AG04449 (cell line): ENCODE results near the gene TASP1.

Experiments used
- CTCF ChIA-PET: fragments of 350-600 bp; formaldehyde crosslinking; extraction: SDS; loops from one replicate; lab custom pipeline; 2021; ENCODE audit warnings: antibody characterized with exemption; lab: Yijun Ruan, JAX
- POLR2A ChIA-PET: fragments of 400-600, 350-600 bp; formaldehyde crosslinking; extraction: SDS; loops from one replicate; lab custom pipeline; 2020; ENCODE audit warnings: antibody characterized with exemption, inconsistent platforms; lab: Yijun Ruan, JAX
- DNase-seq: peaks from one replicate; pipeline ENCODE4 v3.0.0-alpha.2; 2010; ENCODE audit warnings: low read depth, low spot score
- H3K4me3 ChIP-seq: 2 replicates; pipeline ENCODE4 v1.5.1; 2011; ENCODE audit warnings: low read depth, mild to moderate bottlenecking, control low read depth, low read length
- CTCF ChIP-seq: IDR thresholded peaks from one replicate; pipeline ENCODE4 v1.5.1; 2011; ENCODE audit warnings: mild to moderate bottlenecking, moderate library complexity, low read length, control low read depth, inconsistent platforms; ENCODE audit not compliant: insufficient read depth; ENCODE audit errors: missing control alignments

The TASP1 gene

GRCh38 chr20:13656721-13657368 is 18.1 kb upstream of the TASP1 start:
- no peak for DNase-seq
- no peak overlapping the region for H3K4me3 ChIP-seq
- TF ChIP-seq CTCF, result no peak
- ChIA-PET POLR2A (no interaction called here), CTCF (no interaction called here)

GRCh38 chr20:13654463-13655023 is 15.8 kb upstream of the TASP1 start:
- DNase-seq, result no peak
- ChIA-PET POLR2A (no interaction called here), CTCF (no interaction called here)
- TF ChIP-seq CTCF, result no peak
- no peak overlapping the region for H3K4me3 ChIP-seq

DNA sequence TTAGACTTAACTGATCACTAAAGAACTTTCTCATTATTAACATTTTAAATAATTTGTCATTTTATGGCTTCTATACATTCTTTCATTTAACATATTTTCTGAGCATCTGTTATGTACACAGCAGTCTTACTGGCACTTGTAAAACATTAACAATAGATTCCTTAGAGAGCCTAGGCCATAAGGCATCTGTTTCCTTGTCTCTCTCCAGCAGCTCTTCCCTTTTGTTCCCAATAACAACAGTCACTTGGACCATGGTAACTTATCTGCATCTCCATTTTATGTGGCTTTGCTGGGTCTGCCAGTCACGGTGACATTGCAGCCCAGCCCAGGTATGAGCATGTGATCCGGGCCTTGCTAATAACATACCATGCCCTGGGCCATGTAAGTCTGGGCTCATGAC is 11.7 kb upstream of the TASP1 start:
- no peak for DNase-seq
- no peak overlapping the region for H3K4me3 ChIP-seq
- ChIA-PET POLR2A (no interaction called here), CTCF (no interaction called here)
- TF ChIP-seq CTCF, result no peak

DNA sequence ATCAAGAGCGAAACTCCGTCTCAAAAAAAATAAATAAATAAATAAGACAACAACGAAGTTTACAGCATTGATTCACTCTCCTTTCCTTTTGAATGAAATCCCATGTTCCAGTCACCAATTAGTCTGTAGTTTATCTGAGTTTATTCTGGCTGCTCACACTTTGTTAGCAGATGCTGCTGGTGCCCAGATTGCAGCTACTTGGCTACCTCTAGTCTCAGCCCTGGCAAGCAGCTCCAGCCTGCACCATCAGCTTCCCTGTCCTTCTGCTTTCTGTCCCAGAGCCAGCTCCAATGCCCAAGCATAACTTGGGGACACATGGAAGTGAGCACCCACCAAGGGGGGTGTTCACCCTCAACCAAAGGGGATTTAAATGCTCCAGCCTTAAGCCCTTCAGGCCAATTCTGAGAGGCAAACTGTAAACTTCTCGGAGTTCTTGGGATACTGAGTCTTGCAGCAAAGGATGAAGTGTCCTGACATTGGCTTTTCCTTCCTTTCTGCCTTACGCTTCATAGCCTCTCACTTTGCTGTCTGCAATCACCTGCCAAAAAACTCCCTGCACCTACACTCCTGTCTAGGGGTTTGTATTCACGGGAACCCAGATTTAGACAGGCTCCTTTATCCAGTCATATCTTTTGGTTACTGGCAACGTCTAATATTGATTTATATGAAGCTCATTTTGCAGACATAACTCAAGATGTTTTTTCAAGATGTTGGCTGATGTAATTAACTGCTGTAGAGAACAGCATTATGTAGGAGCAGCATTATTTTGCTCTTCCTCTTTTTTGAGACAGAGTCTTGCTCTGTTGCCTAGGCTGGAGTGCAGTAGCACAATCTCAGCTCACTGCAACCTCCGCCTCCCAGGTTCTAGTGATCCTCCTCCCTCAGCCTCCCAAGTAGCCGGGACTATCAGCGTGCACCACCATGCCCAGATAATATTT is 9.8 kb upstream of the TASP1 start:
- POLR2A ChIA-PET, result no interaction called here
- TF ChIP-seq CTCF, result no peak
- no peak for DNase-seq
- CTCF ChIA-PET, result interaction anchor here (0.9 kb wide), 1 partner anchor 123 kb away, joined by 4 read pairs; no protein-coding TSS in a partner anchor
- H3K4me3 ChIP-seq, result no peak overlapping the region

GRCh38 chr20:13644010-13644409 is 5.3 kb upstream of the TASP1 start:
- ChIA-PET POLR2A (no interaction called here), CTCF (no interaction called here)
- no peak for DNase-seq
- TF ChIP-seq CTCF, result no peak
- H3K4me3 ChIP-seq, result no peak overlapping the region

- peak overlapping the region; percentile 92 for H3K4me3 ChIP-seq
- ChIA-PET POLR2A (no interaction called here), CTCF (no interaction called here)
- DNase-seq, result no peak
- TF ChIP-seq CTCF, result no peak
Measured at GRCh38 chr20:13639150-13639497, 392 bp upstream of the TASP1 start.
